Effector memory CD8-positive, alpha-beta T cell (primary cell): ENCODE results near the gene HTR2B.
"Not testable (repeated sequence)": the region's sequence is repeated elsewhere in the genome, so short reads cannot be mapped to it uniquely, and the experiment has no call there.

Experiments used
- ATAC-seq: fragments of 150-1000 bp; cut with Tn5 transposase; replicated peaks from 2 replicates; pipeline ENCODE4 v1.10.0; 2021; ENCODE audit warnings: mild to moderate bottlenecking, moderate library complexity
- DNase-seq, 3 experiments: peaks; one replicate each; pipeline ENCODE4 v3.0.0; 2021
- H3K27ac Mint-ChIP-seq, 2 donors: one replicate each; pipeline ENCODE4 v1.8.0; 2022; ENCODE audit warnings: mild to moderate bottlenecking in 2 of 2, mixed read lengths in 2 of 2, moderate library complexity in 2 of 2
- H3K27me3 Mint-ChIP-seq, 2 donors: one replicate each; pipeline ENCODE4 v1.8.0; 2022; ENCODE audit warnings: mixed read lengths in 2 of 2
- H3K36me3 Mint-ChIP-seq: one replicate; pipeline ENCODE4 v1.8.0; 2022; ENCODE audit warnings: mild to moderate bottlenecking, moderate library complexity, mixed read lengths; ENCODE audit not compliant: insufficient read depth
- H3K4me1 Mint-ChIP-seq, 2 donors: one replicate each; pipeline ENCODE4 v1.8.0; 2022; ENCODE audit warnings: low read depth in 2 of 2, mixed read lengths in 2 of 2
- H3K4me3 Mint-ChIP-seq, 2 donors: one replicate each; pipeline ENCODE4 v1.8.0; 2022; ENCODE audit warnings: mild to moderate bottlenecking in 2 of 2, mixed read lengths in 2 of 2, moderate library complexity in 2 of 2
- H3K9me3 Mint-ChIP-seq, 2 donors: one replicate each; pipeline ENCODE4 v1.8.0; 2022; ENCODE audit warnings: mixed read lengths in 2 of 2

Gene HTR2B

DNA sequence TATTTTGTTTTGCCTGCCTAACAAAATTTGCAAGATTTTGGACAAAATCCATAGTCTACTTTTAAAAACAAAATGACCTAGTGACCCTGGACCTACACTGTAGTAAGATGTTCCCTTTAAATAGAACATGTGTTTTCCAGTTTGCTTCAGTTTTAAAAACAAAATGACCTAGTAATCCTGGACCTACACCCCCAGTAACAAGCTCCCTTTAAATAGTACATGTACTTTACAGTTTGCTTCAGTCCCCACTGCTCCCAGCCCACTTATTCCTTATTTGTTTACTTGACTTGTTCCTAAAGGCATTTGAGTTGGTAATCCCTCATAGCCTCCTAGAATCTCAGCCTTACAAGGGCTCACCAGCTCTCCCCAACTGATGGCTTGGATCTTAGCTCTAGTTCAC is 34.5 kb upstream of the HTR2B start:
- H3K27ac Mint-ChIP-seq, result peak overlapping the region; percentile 17 to 52
- H3K4me3 Mint-ChIP-seq, result no peak overlapping the region
- H3K4me1 Mint-ChIP-seq, result peaks cover 5 to 10% of the 10 kb centered on the region in 2 donors
- H3K9me3 Mint-ChIP-seq, result no peaks in the 10 kb centered on the region
- ATAC-seq (no peak), DNase-seq (no peak)
- peaks cover 24% of the 10 kb centered on the region for H3K36me3 Mint-ChIP-seq
- H3K27me3 Mint-ChIP-seq, result no peaks in the 10 kb centered on the region

GRCh38 chr2:231152800-231153557 is 28.1 kb upstream of the HTR2B start:
- no peak overlapping the region for H3K4me3 Mint-ChIP-seq
- no peak overlapping the region for H3K27ac Mint-ChIP-seq
- no peaks in the 10 kb centered on the region for H3K27me3 Mint-ChIP-seq
- H3K4me1 Mint-ChIP-seq, result no peaks in the 10 kb centered on the region
- DNase-seq (no peak), ATAC-seq (no peak)
- peaks cover 25% of the 10 kb centered on the region for H3K36me3 Mint-ChIP-seq
- H3K9me3 Mint-ChIP-seq, result no peaks in the 10 kb centered on the region

DNA sequence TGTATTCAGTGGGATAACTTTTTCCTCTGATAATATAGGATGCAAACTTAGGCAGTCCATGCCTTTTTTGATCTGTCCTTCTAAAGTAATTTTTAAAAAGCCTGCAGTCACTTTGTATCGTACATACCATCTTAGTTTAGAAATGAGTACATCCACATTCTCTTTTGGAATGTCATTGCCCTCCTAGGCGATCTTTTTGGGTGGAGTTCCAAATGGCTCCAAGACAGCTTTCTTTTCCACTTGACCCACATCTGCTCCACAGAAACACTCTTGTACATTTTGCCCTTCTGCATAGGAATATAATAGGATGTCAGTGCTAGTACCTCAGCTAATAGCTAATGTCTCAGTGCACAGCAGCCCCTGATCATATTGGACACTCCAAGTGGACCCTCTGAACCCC is 21.8 kb upstream of the HTR2B start:
- H3K36me3 Mint-ChIP-seq, result peaks cover 29% of the 10 kb centered on the region
- no peaks in the 10 kb centered on the region for H3K9me3 Mint-ChIP-seq
- peak overlapping the region in 1 of 2 donors; percentile 26 for H3K27ac Mint-ChIP-seq
- H3K27me3 Mint-ChIP-seq, result no peaks in the 10 kb centered on the region
- H3K4me1 Mint-ChIP-seq, result no peaks in the 10 kb centered on the region
- H3K4me3 Mint-ChIP-seq, result no peak overlapping the region
- DNase-seq, result no peak
- ATAC-seq, result no peak

DNA sequence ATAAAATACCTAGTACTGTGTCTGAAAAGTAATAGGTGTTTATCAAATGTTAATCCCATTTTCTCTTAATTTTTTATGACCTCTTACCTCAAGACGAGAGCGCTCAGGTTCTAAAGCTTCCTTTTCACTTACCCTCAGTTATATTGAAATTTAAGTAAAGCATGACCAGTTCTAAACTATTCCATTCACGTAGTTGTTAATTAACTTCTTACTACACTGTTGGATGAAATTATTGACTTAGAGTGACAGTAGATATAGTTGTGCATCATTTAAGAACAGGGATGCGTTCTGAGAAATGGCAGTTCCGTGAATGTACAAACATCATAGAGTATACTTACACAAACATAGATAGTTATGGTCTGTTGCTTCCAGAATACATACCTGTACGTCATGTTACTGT is 20.1 kb upstream of the HTR2B start:
- H3K36me3 Mint-ChIP-seq, result peaks cover 35% of the 10 kb centered on the region
- ATAC-seq (no peak), DNase-seq (no peak)
- no peaks in the 10 kb centered on the region for H3K27me3 Mint-ChIP-seq
- no peak overlapping the region for H3K27ac Mint-ChIP-seq
- no peak overlapping the region for H3K4me3 Mint-ChIP-seq
- peaks cover 0 to 4% of the 10 kb centered on the region in 2 donors for H3K4me1 Mint-ChIP-seq
- no peaks in the 10 kb centered on the region for H3K9me3 Mint-ChIP-seq

DNA sequence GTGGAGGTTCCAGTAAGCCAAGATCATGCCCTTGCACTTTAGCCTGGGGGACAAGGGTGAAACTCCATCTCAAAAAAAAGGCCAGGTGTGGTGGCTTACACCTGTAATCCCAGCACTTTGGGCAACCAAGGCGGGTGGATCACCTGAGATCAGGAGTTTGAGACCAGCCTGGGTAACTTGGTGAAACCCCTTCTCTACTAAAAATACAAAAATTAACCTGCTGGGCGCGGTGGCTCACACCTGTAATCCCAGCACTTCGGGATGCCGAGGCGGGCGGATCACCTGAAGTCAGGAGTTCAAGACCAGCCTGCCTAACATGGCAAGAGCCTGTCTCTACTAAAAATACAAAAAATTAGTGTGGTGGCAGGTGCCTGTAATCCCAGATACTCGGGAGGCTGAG is 16.0 kb upstream of the HTR2B start:
- not testable (repeated sequence) for H3K9me3 Mint-ChIP-seq, H3K4me3 Mint-ChIP-seq, H3K27me3 Mint-ChIP-seq, ATAC-seq, DNase-seq, H3K27ac Mint-ChIP-seq, H3K4me1 Mint-ChIP-seq
- H3K36me3 Mint-ChIP-seq, result peaks cover 18% of the 10 kb centered on the region

- Mint-ChIP-seq H3K27ac (no peak overlapping the region), H3K27me3 (no peaks in the 10 kb centered on the region), H3K4me1 (peaks cover 0 to 4% of the 10 kb centered on the region in 2 donors), H3K9me3 (no peaks in the 10 kb centered on the region), H3K4me3 (no peak overlapping the region), H3K36me3 (peaks cover 18% of the 10 kb centered on the region)
- ATAC-seq (no peak), DNase-seq (no peak)
Measured at GRCh38 chr2:231139796-231140195, 15.0 kb upstream of the HTR2B start.

GRCh38 chr2:231138699-231139098 is 13.9 kb upstream of the HTR2B start:
- DNase-seq, result no peak
- Mint-ChIP-seq H3K4me1 (peaks cover 0 to 8% of the 10 kb centered on the region in 2 donors), H3K36me3 (peaks cover 13% of the 10 kb centered on the region), H3K27ac (no peak overlapping the region), H3K9me3 (no peaks in the 10 kb centered on the region), H3K27me3 (no peaks in the 10 kb centered on the region), H3K4me3 (no peak overlapping the region)
- no peak for ATAC-seq

GRCh38 chr2:231134910-231135655 is 10.2 kb upstream of the HTR2B start:
- H3K36me3 Mint-ChIP-seq, result peaks cover 6% of the 10 kb centered on the region
- no peaks in the 10 kb centered on the region for H3K9me3 Mint-ChIP-seq
- H3K4me1 Mint-ChIP-seq, result peaks cover 0 to 10% of the 10 kb centered on the region in 2 donors
- ATAC-seq, result no peak
- no peaks in the 10 kb centered on the region for H3K27me3 Mint-ChIP-seq
- DNase-seq, result no peak
- H3K4me3 Mint-ChIP-seq, result no peak overlapping the region
- peak overlapping the region in 1 of 2 donors; percentile 13 for H3K27ac Mint-ChIP-seq

- Mint-ChIP-seq H3K4me3 (no peak overlapping the region), H3K36me3 (peaks cover 5% of the 10 kb centered on the region), H3K27me3 (no peaks in the 10 kb centered on the region), H3K9me3 (no peaks in the 10 kb centered on the region), H3K4me1 (peaks cover under 1 to 11% of the 10 kb centered on the region in 2 donors), H3K27ac (peak overlapping the region in 1 of 2 donors; percentile 13)
- DNase-seq, result no peak
- ATAC-seq, result no peak
Measured at GRCh38 chr2:231133365-231134099, 8.7 kb upstream of the HTR2B start.

DNA sequence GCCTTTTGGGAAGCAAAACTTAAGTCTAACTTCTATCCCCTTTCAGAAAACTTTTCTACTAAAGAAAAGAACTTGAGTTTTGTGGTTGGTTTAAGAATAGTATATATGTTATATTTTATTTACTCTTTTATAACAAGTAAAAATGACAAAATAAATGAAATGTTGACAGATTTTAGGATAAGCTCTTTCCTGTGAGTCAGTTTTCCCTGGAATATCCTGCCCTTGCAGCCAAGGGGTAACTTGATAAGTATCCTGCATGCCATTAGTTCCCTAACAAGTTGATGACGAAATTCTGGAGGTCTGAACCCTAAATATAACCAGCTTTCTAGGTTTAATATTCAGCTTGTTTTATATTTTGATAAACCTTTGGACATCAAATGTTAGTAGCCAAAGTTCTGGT is 7.3 kb upstream of the HTR2B start:
- no peak for ATAC-seq
- H3K27me3 Mint-ChIP-seq, result no peaks in the 10 kb centered on the region
- no peaks in the 10 kb centered on the region for H3K9me3 Mint-ChIP-seq
- no peaks in the 10 kb centered on the region for H3K36me3 Mint-ChIP-seq
- no peak overlapping the region for H3K4me3 Mint-ChIP-seq
- H3K27ac Mint-ChIP-seq, result no peak overlapping the region
- peaks cover 2 to 14% of the 10 kb centered on the region in 2 donors for H3K4me1 Mint-ChIP-seq
- DNase-seq, result no peak

GRCh38 chr2:231130336-231131056 is 5.7 kb upstream of the HTR2B start:
- Mint-ChIP-seq H3K27me3 (no peaks in the 10 kb centered on the region), H3K4me1 (peaks cover 3 to 14% of the 10 kb centered on the region in 2 donors), H3K27ac (no peak overlapping the region), H3K9me3 (no peaks in the 10 kb centered on the region), H3K4me3 (no peak overlapping the region), H3K36me3 (no peaks in the 10 kb centered on the region)
- ATAC-seq, result no peak
- no peak for DNase-seq

DNA sequence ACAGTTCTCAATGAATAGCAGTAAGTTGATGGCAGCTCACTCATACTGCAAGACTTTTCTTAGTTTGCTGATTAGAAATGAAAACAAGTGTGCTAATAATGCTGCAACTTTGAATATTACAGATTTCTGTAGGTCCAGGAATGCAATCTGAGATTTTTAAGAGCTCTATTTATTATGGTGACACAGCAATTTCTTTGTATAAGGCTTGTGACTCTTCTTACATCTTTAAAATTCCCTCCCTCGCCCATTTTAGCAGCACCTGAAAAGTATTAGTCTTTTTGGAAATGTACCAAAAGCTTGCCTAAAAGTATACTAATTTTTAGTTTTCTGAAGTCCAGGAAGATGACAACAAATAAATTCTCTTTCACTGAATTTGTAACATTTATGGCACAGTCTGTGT is 4.4 kb upstream of the HTR2B start:
- no peak for DNase-seq
- ATAC-seq, result no peak
- H3K27ac Mint-ChIP-seq, result no peak overlapping the region
- no peak overlapping the region for H3K4me3 Mint-ChIP-seq
- H3K36me3 Mint-ChIP-seq, result no peaks in the 10 kb centered on the region
- H3K9me3 Mint-ChIP-seq, result no peaks in the 10 kb centered on the region
- peaks cover 3 to 13% of the 10 kb centered on the region in 2 donors for H3K4me1 Mint-ChIP-seq
- no peaks in the 10 kb centered on the region for H3K27me3 Mint-ChIP-seq

DNA sequence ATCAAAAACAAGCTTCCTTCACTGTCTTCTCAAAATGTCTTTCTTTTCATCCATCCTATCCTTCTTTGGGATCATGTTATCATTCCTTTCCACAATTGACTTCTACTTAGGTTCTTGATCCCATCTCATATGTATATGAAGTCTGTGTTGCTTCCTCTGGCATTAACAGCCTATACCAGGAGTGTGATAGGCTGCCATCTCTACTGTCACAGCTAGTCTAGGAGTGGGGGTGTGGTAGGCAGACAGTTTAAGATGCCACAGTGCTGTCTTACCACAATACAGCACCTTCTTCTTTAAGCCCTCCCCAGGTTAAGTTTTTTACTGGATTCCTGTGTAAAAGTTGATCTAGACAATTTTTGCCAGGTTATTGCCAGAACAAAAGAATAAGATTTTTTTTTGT is 3.7 kb upstream of the HTR2B start:
- no peak for DNase-seq
- H3K4me3 Mint-ChIP-seq, result no peak overlapping the region
- no peak for ATAC-seq
- H3K9me3 Mint-ChIP-seq, result no peaks in the 10 kb centered on the region
- H3K36me3 Mint-ChIP-seq, result no peaks in the 10 kb centered on the region
- H3K27ac Mint-ChIP-seq, result no peak overlapping the region
- no peaks in the 10 kb centered on the region for H3K27me3 Mint-ChIP-seq
- H3K4me1 Mint-ChIP-seq, result peaks cover 3 to 10% of the 10 kb centered on the region in 2 donors
